Non-pigmented ciliary epithelial cell (primary cell): Measurements from ENCODE around the gene TKT.
"Not testable (repeated sequence)": the region's sequence is repeated elsewhere in the genome, so short reads cannot be mapped to it uniquely, and the experiment has no call there.

ENCODE experiments used
- DNase-seq: peaks from one replicate; pipeline ENCODE4 v3.0.0-alpha.2; 2010; ENCODE audit warnings: low read depth

The TKT gene

GRCh38 chr3:53255775-53256703 lies at the start of gene TKT:
Gene TKT, minus strand, starts transcription at chr3:53256022. Its CDS starts 80 bp downstream, at chr3:53255942.
- peak; percentile 58 for DNase-seq

GRCh38 chr3:53303957-53304356 lies 48.1 kb upstream of the TKT start:
- no peak for DNase-seq

GRCh38 chr3:53303549-53303948 lies 47.7 kb upstream of the TKT start:
- DNase-seq = no peak

- DNase-seq = no peak
Measured at GRCh38 chr3:53300826-53301225, 45.0 kb upstream of the TKT start.

GRCh38 chr3:53299611-53300023 lies 43.8 kb upstream of the TKT start:
- not testable (repeated sequence) for DNase-seq

GRCh38 chr3:53295410-53295809 lies 39.6 kb upstream of the TKT start:
- no peak for DNase-seq

- DNase-seq = no peak
Measured at GRCh38 chr3:53293867-53294266, 38.0 kb upstream of the TKT start.

GRCh38 chr3:53288214-53288613 lies 32.4 kb upstream of the TKT start:
- no peak for DNase-seq

GRCh38 chr3:53287131-53287629 lies 31.4 kb upstream of the TKT start:
- DNase-seq = no peak

- DNase-seq = no peak
Measured at GRCh38 chr3:53286727-53287126, 30.9 kb upstream of the TKT start.

- DNase-seq = no peak
Measured at GRCh38 chr3:53282581-53282980, 26.8 kb upstream of the TKT start.

GRCh38 chr3:53278667-53279066 lies 22.8 kb upstream of the TKT start:
- no peak for DNase-seq

GRCh38 chr3:53274938-53275605 lies 19.2 kb upstream of the TKT start:
- DNase-seq = no peak

GRCh38 chr3:53273146-53273670 lies 17.4 kb upstream of the TKT start:
- DNase-seq = no peak

GRCh38 chr3:53269888-53270880 lies 14.4 kb upstream of the TKT start:
- DNase-seq = peak; percentile 81

- not testable (repeated sequence) for DNase-seq
Measured at GRCh38 chr3:53269193-53269592, 13.4 kb upstream of the TKT start.

- no peak for DNase-seq
Measured at GRCh38 chr3:53267766-53268165, 11.9 kb upstream of the TKT start.

GRCh38 chr3:53264718-53265117 lies 8.9 kb upstream of the TKT start:
- no peak for DNase-seq

GRCh38 chr3:53263907-53264306 lies 8.1 kb upstream of the TKT start:
- no peak for DNase-seq

GRCh38 chr3:53261712-53262111 lies 5.9 kb upstream of the TKT start:
- DNase-seq = no peak

GRCh38 chr3:53260286-53260785 lies 4.5 kb upstream of the TKT start:
- DNase-seq = no peak
